Ishikawa (cell line): ENCODE data around the gene TARBP2.

Source experiments
- CEBPB ChIP-seq: IDR thresholded peaks from 2 replicates; pipeline ENCODE4 v1.6.1; 2012
- CREB1 ChIP-seq: IDR thresholded peaks from 2 replicates; pipeline ENCODE4 v1.6.1; 2012; ENCODE audit warnings: low read depth
- EGR1 ChIP-seq: IDR thresholded peaks from 2 replicates; pipeline ENCODE4 v1.6.1; 2012
- EP300 ChIP-seq: IDR thresholded peaks from 2 replicates; pipeline ENCODE4 v1.6.1; 2012; ENCODE audit warnings: borderline replicate concordance
- FOXM1 ChIP-seq: IDR thresholded peaks from 2 replicates; pipeline ENCODE4 v1.6.1; 2012; ENCODE audit warnings: low read depth, borderline replicate concordance
- NFIC ChIP-seq: IDR thresholded peaks from 2 replicates; pipeline ENCODE4 v1.6.1; 2012
- RAD21 ChIP-seq: IDR thresholded peaks from 2 replicates; pipeline ENCODE4 v1.6.1; 2012; ENCODE audit warnings: low read depth
- TAF1 ChIP-seq: IDR thresholded peaks from 2 replicates; pipeline ENCODE4 v1.6.1; 2012; ENCODE audit warnings: low read depth, mild to moderate bottlenecking
- TCF12 ChIP-seq: IDR thresholded peaks from 2 replicates; pipeline ENCODE4 v1.6.1; 2012; ENCODE audit warnings: low read depth
- TEAD4 ChIP-seq: IDR thresholded peaks from 2 replicates; pipeline ENCODE4 v1.6.1; 2012
- YY1 ChIP-seq: IDR thresholded peaks from 2 replicates; pipeline ENCODE4 v1.6.1; 2012; ENCODE audit warnings: low read depth
- ZBTB7A ChIP-seq: IDR thresholded peaks from 2 replicates; pipeline ENCODE4 v1.6.1; 2012; ENCODE audit warnings: low read depth
- TF ChIP-seq, protein P1 (sequence below): IDR thresholded peaks from 2 replicates; pipeline ENCODE4 v1.6.1; 2012
- TF ChIP-seq, protein P2 (sequence below): IDR thresholded peaks from 2 replicates; pipeline ENCODE4 v1.6.1; 2012
- TF ChIP-seq, protein P3 (sequence below): IDR thresholded peaks from 2 replicates; pipeline ENCODE4 v1.6.1; 2012; ENCODE audit warnings: low read depth, mild to moderate bottlenecking

The TARBP2 gene

DNA sequence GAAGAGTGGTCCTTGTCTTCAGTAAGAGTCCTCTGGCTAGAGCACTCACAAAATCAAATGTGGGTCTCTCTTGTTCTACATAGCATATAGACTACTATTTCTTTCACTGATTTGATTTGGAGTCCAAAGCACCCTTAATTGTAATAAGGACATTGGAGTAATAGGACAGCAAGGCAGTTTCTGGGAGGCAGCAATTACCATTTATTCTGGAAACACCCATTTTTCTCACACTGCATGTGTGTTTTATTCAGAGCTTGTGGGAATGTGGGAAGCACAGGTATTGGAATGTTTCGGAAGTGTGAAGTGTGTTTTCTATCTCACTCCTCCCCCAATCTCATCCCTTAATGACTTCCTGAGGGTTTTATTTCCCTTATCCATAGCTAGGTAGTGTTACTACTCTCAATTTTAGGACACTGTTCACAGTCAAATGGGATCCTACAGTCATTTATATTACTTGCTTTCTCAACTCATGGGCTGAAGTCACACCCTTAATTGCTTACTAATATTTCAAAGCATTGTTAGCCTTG lies 29.0 kb upstream of the TARBP2 start:
- no peak for TF ChIP-seq NFIC
- TF ChIP-seq, protein P1, sequence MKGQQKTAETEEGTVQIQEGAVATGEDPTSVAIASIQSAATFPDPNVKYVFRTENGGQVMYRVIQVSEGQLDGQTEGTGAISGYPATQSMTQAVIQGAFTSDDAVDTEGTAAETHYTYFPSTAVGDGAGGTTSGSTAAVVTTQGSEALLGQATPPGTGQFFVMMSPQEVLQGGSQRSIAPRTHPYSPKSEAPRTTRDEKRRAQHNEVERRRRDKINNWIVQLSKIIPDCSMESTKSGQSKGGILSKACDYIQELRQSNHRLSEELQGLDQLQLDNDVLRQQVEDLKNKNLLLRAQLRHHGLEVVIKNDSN = no peak
- no peak for TF ChIP-seq CEBPB
- no peak for TF ChIP-seq TEAD4

DNA sequence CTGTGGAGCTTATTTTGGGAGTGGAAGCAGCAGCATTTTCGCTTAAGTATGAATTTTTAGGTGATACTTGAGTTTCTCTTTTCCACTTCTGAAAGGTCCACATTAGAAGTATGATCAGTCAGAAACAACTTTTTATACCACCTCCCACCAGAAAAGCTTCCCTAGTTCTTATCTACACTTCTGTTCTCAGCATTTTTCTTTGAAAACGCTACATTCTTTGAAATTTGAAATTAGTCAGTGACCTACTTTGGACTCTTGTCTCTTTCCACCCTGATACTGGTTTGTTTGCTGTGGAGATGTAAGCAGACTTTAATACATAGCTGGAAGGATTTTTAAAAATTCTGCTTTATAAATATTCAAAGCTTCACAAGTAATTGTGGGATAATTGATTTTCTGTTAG lies 27.0 kb upstream of the TARBP2 start:
- TF ChIP-seq ZBTB7A (no peak), EP300 (no peak), TEAD4 (no peak), EGR1 (no peak), TCF12 (no peak), CEBPB (no peak), NFIC (no peak), RAD21 (no peak), YY1 (no peak), TAF1 (no peak), FOXM1 (no peak), CREB1 (no peak)
- TF ChIP-seq, protein P2, sequence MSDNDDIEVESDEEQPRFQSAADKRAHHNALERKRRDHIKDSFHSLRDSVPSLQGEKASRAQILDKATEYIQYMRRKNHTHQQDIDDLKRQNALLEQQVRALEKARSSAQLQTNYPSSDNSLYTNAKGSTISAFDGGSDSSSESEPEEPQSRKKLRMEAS = no peak
- TF ChIP-seq, protein P1 = no peak
- TF ChIP-seq, protein P3, sequence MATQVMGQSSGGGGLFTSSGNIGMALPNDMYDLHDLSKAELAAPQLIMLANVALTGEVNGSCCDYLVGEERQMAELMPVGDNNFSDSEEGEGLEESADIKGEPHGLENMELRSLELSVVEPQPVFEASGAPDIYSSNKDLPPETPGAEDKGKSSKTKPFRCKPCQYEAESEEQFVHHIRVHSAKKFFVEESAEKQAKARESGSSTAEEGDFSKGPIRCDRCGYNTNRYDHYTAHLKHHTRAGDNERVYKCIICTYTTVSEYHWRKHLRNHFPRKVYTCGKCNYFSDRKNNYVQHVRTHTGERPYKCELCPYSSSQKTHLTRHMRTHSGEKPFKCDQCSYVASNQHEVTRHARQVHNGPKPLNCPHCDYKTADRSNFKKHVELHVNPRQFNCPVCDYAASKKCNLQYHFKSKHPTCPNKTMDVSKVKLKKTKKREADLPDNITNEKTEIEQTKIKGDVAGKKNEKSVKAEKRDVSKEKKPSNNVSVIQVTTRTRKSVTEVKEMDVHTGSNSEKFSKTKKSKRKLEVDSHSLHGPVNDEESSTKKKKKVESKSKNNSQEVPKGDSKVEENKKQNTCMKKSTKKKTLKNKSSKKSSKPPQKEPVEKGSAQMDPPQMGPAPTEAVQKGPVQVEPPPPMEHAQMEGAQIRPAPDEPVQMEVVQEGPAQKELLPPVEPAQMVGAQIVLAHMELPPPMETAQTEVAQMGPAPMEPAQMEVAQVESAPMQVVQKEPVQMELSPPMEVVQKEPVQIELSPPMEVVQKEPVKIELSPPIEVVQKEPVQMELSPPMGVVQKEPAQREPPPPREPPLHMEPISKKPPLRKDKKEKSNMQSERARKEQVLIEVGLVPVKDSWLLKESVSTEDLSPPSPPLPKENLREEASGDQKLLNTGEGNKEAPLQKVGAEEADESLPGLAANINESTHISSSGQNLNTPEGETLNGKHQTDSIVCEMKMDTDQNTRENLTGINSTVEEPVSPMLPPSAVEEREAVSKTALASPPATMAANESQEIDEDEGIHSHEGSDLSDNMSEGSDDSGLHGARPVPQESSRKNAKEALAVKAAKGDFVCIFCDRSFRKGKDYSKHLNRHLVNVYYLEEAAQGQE = no peak

DNA sequence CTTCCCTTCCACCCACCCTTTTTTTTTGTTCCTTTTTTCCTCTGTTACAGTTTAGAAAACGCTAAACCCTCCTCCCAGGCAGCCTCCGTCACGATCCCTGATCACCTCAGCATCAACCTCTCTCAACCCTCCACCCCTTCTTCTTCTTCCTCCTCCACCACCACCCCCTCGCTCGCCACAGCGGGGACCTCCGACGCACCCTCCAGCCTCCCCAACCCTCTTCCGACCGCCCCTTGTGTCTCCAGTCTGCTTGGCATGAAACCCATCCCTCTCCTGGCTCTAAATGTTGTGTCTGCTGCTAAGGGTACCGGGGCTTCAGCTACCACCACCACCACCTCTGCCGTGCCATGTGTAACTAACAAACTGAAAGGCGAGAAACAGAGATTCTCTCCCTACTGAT lies 26.3 kb upstream of the TARBP2 start:
- TF ChIP-seq, protein P3 = no peak
- no peak for TF ChIP-seq NFIC
- no peak for TF ChIP-seq CREB1
- TF ChIP-seq CEBPB = no peak
- TF ChIP-seq TCF12 = no peak
- TF ChIP-seq, protein P2 = no peak
- no peak for TF ChIP-seq TEAD4
- no peak for TF ChIP-seq TAF1
- no peak for TF ChIP-seq EGR1
- no peak for TF ChIP-seq YY1
- TF ChIP-seq ZBTB7A = no peak

DNA sequence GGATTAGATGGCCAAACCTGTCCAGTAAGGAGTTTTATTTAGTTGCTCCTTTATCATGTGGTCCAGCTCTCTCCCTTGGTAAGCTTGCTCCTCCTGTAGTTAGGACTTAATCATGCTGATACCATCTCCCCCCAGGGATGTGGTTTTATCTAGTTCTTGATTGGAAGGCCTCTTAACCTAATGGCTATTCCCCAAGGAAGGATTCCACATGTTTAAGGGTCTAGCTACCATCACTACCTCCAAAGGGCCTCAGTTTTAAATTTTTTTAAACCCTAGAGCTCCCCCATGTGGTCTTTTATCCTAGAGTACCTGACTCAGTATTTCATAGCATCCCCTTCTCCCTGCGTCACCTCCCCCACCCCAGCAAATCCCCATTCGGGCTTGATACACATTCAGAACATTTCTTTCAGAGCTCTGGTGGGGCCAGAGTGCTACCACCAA lies 24.3 kb upstream of the TARBP2 start:
- TF ChIP-seq CREB1 = no peak
- TF ChIP-seq TEAD4 = no peak
- TF ChIP-seq, protein P2 = no peak
- no peak for TF ChIP-seq EGR1
- no peak for TF ChIP-seq TCF12
- no peak for TF ChIP-seq FOXM1
- TF ChIP-seq, protein P3 = no peak
- no peak for TF ChIP-seq YY1
- no peak for TF ChIP-seq TAF1
- TF ChIP-seq RAD21 = no peak; the same call in 1 of the 2 replicates
- TF ChIP-seq, protein P1 = no peak
- no peak for TF ChIP-seq CEBPB
- TF ChIP-seq NFIC = no peak
- no peak for TF ChIP-seq ZBTB7A
- TF ChIP-seq EP300 = no peak
